ENCODE measurements around the gene PCDH9. TPM values are rescaled to one million over a fixed set of nuclear protein-coding genes. Genes with fewer than 3 reads are reported as not detected.

Gene PCDH9
- total RNA-seq, 1 donor from 2014 or later: 4.2 TPM

- no peak for DNase-seq (ENCODE audit: low spot score)
These were observed 541.0 kb downstream of the PCDH9 start for GRCh38 chr13:66689037-66689619.

- DNase-seq (ENCODE audit: low spot score): no peak
These were observed 548.7 kb downstream of the PCDH9 start for GRCh38 chr13:66681403-66681802.

GRCh38 chr13:66680031-66680430, 550.1 kb downstream of the PCDH9 start:
- DNase-seq (ENCODE audit: low spot score): no peak

GRCh38 chr13:66675620-66676019, 554.5 kb downstream of the PCDH9 start:
- DNase-seq (ENCODE audit: low spot score): no peak

GRCh38 chr13:66673401-66673800, 556.7 kb downstream of the PCDH9 start:
- DNase-seq (ENCODE audit: low spot score): no peak

GRCh38 chr13:66665991-66666390, 564.1 kb downstream of the PCDH9 start:
- DNase-seq (ENCODE audit: low spot score): peak; percentile 62

GRCh38 chr13:66663711-66664110, 566.4 kb downstream of the PCDH9 start:
- no peak for DNase-seq (ENCODE audit: low spot score)

GRCh38 chr13:66663206-66663605, 566.9 kb downstream of the PCDH9 start:
- DNase-seq (ENCODE audit: low spot score): no peak

- no peak for DNase-seq (ENCODE audit: low spot score)
These were observed 568.8 kb downstream of the PCDH9 start for GRCh38 chr13:66661336-66661735.

GRCh38 chr13:66660468-66660813, 569.7 kb downstream of the PCDH9 start:
- DNase-seq (ENCODE audit: low spot score): no peak

GRCh38 chr13:66659701-66660467, 570.3 kb downstream of the PCDH9 start:
- no peak for DNase-seq (ENCODE audit: low spot score)

- no peak for DNase-seq (ENCODE audit: low spot score)
These were observed 570.9 kb downstream of the PCDH9 start for GRCh38 chr13:66659286-66659685.

- no peak for DNase-seq (ENCODE audit: low spot score)
These were observed 572.8 kb downstream of the PCDH9 start for GRCh38 chr13:66657165-66657881.

- DNase-seq (ENCODE audit: low spot score): no peak
These were observed 574.2 kb downstream of the PCDH9 start for GRCh38 chr13:66655847-66656454.

- no peak for DNase-seq (ENCODE audit: low spot score)
These were observed 585.2 kb downstream of the PCDH9 start for GRCh38 chr13:66644855-66645460.

- DNase-seq (ENCODE audit: low spot score): no peak
These were observed 589.9 kb downstream of the PCDH9 start for GRCh38 chr13:66640231-66640630.

- no peak for DNase-seq (ENCODE audit: low spot score)
These were observed 591.1 kb downstream of the PCDH9 start for GRCh38 chr13:66639044-66639443.

- no peak for DNase-seq (ENCODE audit: low spot score)
These were observed 594.6 kb downstream of the PCDH9 start for GRCh38 chr13:66635526-66635925.

GRCh38 chr13:66634384-66634783, 595.8 kb downstream of the PCDH9 start:
- no peak for DNase-seq (ENCODE audit: low spot score)

- no peak for DNase-seq (ENCODE audit: low spot score)
These were observed 602.6 kb downstream of the PCDH9 start for GRCh38 chr13:66627512-66627911.

GRCh38 chr13:66624302-66624701, 605.8 kb downstream of the PCDH9 start:
- no peak for DNase-seq (ENCODE audit: low spot score)
